ENCODE measurements around the gene MAPT. TPM values are rescaled to one million over a fixed set of nuclear protein-coding genes. Genes with fewer than 3 reads are reported as not detected.

MAPT gene
- total and polyA plus RNA-seq, 4 donors: 0.27 to 3.8 (median 1.8) TPM

DNA sequence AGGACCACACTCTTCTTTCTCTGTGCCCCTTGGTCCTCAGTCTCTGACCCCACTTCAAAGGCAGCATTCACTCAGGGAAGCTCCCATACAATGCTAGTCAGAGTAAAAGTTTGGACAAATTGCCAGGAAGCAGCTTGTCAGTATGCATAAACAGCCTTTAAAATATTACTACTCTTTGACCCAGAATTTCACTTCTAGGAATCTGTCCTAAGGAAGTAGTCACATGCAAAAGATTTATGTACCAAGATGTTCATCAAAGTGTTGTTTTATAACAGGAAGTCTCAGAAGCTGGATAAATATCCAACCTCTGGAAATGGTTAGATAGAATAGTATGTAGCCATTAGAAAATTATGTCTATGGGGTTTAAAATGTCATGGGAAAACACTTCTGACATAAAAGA, 31.0 kb downstream of the MAPT start:
- no peak overlapping the region for H3K9ac ChIP-seq (ENCODE audit: insufficient read depth in 1 of 2, low read length in 2 of 2)
- H3K4me3 ChIP-seq: no peak overlapping the region
- no peak for ATAC-seq (ENCODE audit: insufficient read depth, low FRiP score)
- peak in 1 of 3 donors; percentile 70 for DNase-seq
- H3K27me3 ChIP-seq (ENCODE audit: control insufficient read depth in 3 of 3, insufficient read depth in 3 of 3, low read length in 2 of 3): no peaks in the 10 kb centered on the region
- no peak for TF ChIP-seq CTCF (IDR thresholded peaks at IDR 0.05; ENCODE audit: control extremely low read depth, extremely low read depth)
- no peak overlapping the region for H3K27ac ChIP-seq (ENCODE audit: low read depth in 1 of 2, low read length in 1 of 2)
- no peaks in the 10 kb centered on the region for H3K36me3 ChIP-seq (ENCODE audit: control insufficient read depth in 4 of 4, insufficient read depth in 4 of 4, low read length in 4 of 4)
- H3K9me3 ChIP-seq (ENCODE audit: control insufficient read depth in 4 of 4, insufficient read depth in 3 of 4, low read length in 3 of 4): peaks cover 0 to 10% (median 3%) of the 10 kb centered on the region in 4 donors
- peaks cover 0 to 23% (median 9%) of the 10 kb centered on the region in 5 donors for H3K4me1 ChIP-seq (ENCODE audit: control insufficient read depth in 5 of 5, insufficient read depth in 5 of 5, low read length in 5 of 5)

DNA sequence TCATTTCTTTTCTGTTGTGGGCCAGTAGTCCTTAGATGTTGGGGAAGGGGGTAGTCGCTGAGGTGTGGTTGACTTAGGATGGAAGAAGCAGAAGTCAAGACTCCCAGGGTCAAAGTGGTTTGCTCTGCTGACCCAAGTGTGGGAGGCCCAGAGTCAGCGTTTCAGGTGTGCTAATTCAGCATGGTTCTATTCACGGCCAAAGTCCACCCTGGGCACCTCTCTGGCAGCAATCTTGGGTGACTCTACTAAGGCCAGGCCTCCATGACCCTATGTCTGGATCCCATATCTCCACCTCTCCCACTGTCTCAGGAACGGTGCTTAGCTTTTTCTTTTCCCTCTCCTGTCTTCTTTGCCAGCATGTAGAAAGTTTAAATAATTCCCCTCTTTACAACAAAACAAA, 32.9 kb downstream of the MAPT start:
- 87 to 98% methylated on average over 4 of the region's 4 CpGs for WGBS, 2 donors
- no peaks in the 10 kb centered on the region for H3K27me3 ChIP-seq (ENCODE audit: control insufficient read depth in 3 of 3, insufficient read depth in 3 of 3, low read length in 2 of 3)
- no peak for TF ChIP-seq CTCF (IDR thresholded peaks at IDR 0.05; ENCODE audit: control extremely low read depth, extremely low read depth)
- no peak for DNase-seq
- H3K9me3 ChIP-seq (ENCODE audit: control insufficient read depth in 4 of 4, insufficient read depth in 3 of 4, low read length in 3 of 4): peaks cover 0 to 10% (median 3%) of the 10 kb centered on the region in 4 donors
- H3K9ac ChIP-seq (ENCODE audit: insufficient read depth in 1 of 2, low read length in 2 of 2): no peak overlapping the region
- no peak for ATAC-seq (ENCODE audit: insufficient read depth, low FRiP score)
- no peak overlapping the region for H3K4me3 ChIP-seq
- peaks cover 0 to 23% (median 9%) of the 10 kb centered on the region in 5 donors for H3K4me1 ChIP-seq (ENCODE audit: control insufficient read depth in 5 of 5, insufficient read depth in 5 of 5, low read length in 5 of 5)
- no peaks in the 10 kb centered on the region for H3K36me3 ChIP-seq (ENCODE audit: control insufficient read depth in 4 of 4, insufficient read depth in 4 of 4, low read length in 4 of 4)
- H3K27ac ChIP-seq (ENCODE audit: low read depth in 1 of 2, low read length in 1 of 2): no peak overlapping the region

GRCh38 chr17:45929344-45929743, 35.0 kb downstream of the MAPT start:
- no peaks in the 10 kb centered on the region for H3K36me3 ChIP-seq (ENCODE audit: control insufficient read depth in 4 of 4, insufficient read depth in 4 of 4, low read length in 4 of 4)
- ATAC-seq (ENCODE audit: insufficient read depth, low FRiP score): no peak
- WGBS, 2 donors: 94 to 96% methylated on average over 1 of the region's 1 CpG
- TF ChIP-seq CTCF (IDR thresholded peaks at IDR 0.05; ENCODE audit: control extremely low read depth, extremely low read depth): no peak
- H3K4me1 ChIP-seq (ENCODE audit: control insufficient read depth in 5 of 5, insufficient read depth in 5 of 5, low read length in 5 of 5): peaks cover 0 to 13% (median 4%) of the 10 kb centered on the region in 5 donors
- H3K27me3 ChIP-seq (ENCODE audit: control insufficient read depth in 3 of 3, insufficient read depth in 3 of 3, low read length in 2 of 3): no peaks in the 10 kb centered on the region
- peaks cover 0 to 6% (median 3%) of the 10 kb centered on the region in 4 donors for H3K9me3 ChIP-seq (ENCODE audit: control insufficient read depth in 4 of 4, insufficient read depth in 3 of 4, low read length in 3 of 4)
- H3K27ac ChIP-seq (ENCODE audit: low read depth in 1 of 2, low read length in 1 of 2): no peak overlapping the region
- no peak overlapping the region for H3K4me3 ChIP-seq
- DNase-seq: no peak
- no peak overlapping the region for H3K9ac ChIP-seq (ENCODE audit: insufficient read depth in 1 of 2, low read length in 2 of 2)

- ATAC-seq (ENCODE audit: insufficient read depth, low FRiP score) (no peak), DNase-seq (no peak)
- WGBS, 2 donors: 90 to 93% methylated on average over 8 of the region's 8 CpGs
- Histone ChIP-seq H3K4me3 (no peak overlapping the region), H3K36me3 (ENCODE audit: control insufficient read depth in 4 of 4, insufficient read depth in 4 of 4, low read length in 4 of 4) (no peaks in the 10 kb centered on the region), H3K4me1 (ENCODE audit: control insufficient read depth in 5 of 5, insufficient read depth in 5 of 5, low read length in 5 of 5) (peaks cover 0 to 2% (median 0%) of the 10 kb centered on the region in 5 donors), H3K9me3 (ENCODE audit: control insufficient read depth in 4 of 4, insufficient read depth in 3 of 4, low read length in 3 of 4) (peaks cover 0 to 6% (median 3%) of the 10 kb centered on the region in 4 donors), H3K27me3 (ENCODE audit: control insufficient read depth in 3 of 3, insufficient read depth in 3 of 3, low read length in 2 of 3) (no peaks in the 10 kb centered on the region), H3K27ac (ENCODE audit: low read depth in 1 of 2, low read length in 1 of 2) (no peak overlapping the region), H3K9ac (ENCODE audit: insufficient read depth in 1 of 2, low read length in 2 of 2) (no peak overlapping the region)
- TF ChIP-seq CTCF (IDR thresholded peaks at IDR 0.05; ENCODE audit: control extremely low read depth, extremely low read depth): no peak
Measured at GRCh38 chr17:45930420-45930951, 36.1 kb downstream of the MAPT start.

All from lung (tissue), 12 donors.